ENCODE results near the gene PCNX3.
"Not testable (repeated sequence)": the region's sequence is repeated elsewhere in the genome, so short reads cannot be mapped to it uniquely, and the experiment has no call there.

DNA sequence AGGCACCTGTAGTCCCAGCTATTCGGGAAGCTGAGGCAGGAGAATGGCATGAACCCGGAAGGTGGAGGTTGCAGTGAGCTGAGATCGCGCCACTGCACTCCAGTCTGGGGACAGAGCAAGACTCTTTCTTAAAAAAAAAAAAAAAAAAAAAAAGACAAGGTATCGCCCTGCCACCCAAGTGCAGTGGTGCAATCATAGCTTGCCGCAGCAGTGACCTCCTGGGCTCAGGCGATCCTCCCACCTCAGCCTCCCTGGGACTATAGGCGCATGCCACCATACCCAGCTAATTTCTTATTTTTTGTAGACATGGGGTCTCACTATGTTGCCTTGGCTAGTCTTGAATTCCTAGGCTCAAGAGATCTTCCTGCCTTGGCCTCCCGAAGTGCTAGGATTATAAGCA lies 45.3 kb downstream of the PCNX3 start:
- TF ChIP-seq POLR2A, EP300 (IDR thresholded peaks at IDR 0.05): not testable (repeated sequence)
- TF ChIP-seq, protein P1, sequence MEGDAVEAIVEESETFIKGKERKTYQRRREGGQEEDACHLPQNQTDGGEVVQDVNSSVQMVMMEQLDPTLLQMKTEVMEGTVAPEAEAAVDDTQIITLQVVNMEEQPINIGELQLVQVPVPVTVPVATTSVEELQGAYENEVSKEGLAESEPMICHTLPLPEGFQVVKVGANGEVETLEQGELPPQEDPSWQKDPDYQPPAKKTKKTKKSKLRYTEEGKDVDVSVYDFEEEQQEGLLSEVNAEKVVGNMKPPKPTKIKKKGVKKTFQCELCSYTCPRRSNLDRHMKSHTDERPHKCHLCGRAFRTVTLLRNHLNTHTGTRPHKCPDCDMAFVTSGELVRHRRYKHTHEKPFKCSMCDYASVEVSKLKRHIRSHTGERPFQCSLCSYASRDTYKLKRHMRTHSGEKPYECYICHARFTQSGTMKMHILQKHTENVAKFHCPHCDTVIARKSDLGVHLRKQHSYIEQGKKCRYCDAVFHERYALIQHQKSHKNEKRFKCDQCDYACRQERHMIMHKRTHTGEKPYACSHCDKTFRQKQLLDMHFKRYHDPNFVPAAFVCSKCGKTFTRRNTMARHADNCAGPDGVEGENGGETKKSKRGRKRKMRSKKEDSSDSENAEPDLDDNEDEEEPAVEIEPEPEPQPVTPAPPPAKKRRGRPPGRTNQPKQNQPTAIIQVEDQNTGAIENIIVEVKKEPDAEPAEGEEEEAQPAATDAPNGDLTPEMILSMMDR (IDR thresholded peaks at IDR 0.05) = not testable (repeated sequence)
